GM18520 (cell line): ENCODE measurements around the gene GPLD1.
A peak's percentile ranks its signal among the peaks of the same experiment; 100 is the strongest.
"Not testable (repeated sequence)": the region's sequence is repeated elsewhere in the genome, so short reads cannot be mapped to it uniquely, and the experiment has no call there.

Experiments used
- ATAC-seq: cut with Tn5 transposase; IDR thresholded peaks from one replicate; pipeline ENCODE4 v1.9.1; 2021; ENCODE audit not compliant: unreplicated experiment

GPLD1 gene

GRCh38 chr6:24415753-24416152 is 73.6 kb downstream of the GPLD1 start:
- ATAC-seq = no peak

DNA sequence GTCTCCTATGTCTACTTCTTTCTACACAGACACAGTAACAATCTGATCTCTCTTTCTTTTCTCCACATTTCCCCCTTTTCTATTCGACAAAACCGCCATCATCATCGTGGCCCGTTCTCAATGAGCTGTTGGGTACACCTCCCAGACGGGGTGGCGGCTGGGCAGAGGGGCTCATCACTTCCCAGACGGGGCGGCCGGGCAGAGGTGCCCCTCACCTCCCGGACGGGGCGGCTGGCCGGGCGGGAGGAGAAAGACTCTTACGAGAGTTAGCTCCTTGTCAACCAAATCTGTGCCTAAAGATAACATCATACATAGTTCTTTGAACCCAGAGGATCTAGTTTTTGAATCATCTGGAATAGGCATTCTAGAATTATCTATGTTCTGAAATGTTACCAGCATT is 74.8 kb downstream of the GPLD1 start:
- ATAC-seq = not testable (repeated sequence)

- ATAC-seq = no peak
These were observed 77.1 kb downstream of the GPLD1 start for GRCh38 chr6:24412294-24412693.

DNA sequence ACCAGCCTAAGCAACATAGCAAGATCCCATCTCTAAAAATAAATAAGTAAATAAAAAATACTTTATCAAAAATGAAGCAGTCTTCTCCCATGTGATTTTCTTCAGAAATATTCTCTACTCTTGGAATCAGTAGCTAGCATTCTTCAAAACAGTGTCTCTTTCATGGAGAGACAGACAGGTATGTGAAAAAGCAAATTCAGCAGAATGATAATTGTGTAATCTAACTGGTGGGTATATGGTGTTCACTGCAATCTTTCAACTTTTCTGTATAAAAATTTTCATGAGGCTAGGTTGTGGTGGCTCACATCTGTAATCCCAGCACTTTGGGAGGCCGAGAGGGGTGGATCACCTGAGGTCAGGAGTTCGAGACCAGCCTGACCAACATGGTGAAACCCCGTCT is 78.8 kb downstream of the GPLD1 start:
- no peak for ATAC-seq

DNA sequence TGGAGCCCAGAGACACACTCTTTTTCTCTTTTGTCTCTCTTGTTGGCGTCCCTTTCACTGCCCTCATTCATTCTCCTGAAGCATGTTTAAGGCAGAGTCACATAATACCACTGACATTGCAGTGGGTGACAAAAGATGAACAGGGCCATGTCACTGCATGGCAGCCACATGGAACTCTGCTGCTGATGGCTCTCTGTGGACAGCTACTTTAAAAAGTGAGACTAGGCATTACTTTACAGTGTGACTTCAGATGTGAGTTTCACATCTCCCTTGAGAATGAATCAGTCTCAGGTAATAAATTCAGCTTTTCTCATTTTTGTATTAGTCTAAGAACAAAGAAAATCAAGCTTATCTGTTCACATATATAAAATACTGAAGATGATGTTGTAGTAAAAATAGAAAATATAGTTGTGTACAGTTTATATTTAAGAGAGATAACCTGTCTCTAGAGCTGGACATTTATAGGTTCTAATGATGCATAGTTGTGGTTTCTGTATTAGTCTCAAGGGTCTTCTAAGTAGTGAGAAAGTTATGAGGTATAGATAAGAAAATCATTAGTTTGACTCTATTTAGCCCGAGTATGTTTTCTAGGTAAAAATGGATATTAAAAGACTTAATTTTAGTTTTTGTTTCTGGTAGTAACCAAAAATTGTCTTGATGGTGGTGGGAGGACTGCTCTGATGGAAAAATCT is 80.5 kb downstream of the GPLD1 start:
- ATAC-seq = peak; percentile 74

GRCh38 chr6:24405262-24405661 is 84.1 kb downstream of the GPLD1 start:
- ATAC-seq = no peak

- no peak for ATAC-seq
These were observed 85.9 kb downstream of the GPLD1 start for GRCh38 chr6:24403501-24403824.

DNA sequence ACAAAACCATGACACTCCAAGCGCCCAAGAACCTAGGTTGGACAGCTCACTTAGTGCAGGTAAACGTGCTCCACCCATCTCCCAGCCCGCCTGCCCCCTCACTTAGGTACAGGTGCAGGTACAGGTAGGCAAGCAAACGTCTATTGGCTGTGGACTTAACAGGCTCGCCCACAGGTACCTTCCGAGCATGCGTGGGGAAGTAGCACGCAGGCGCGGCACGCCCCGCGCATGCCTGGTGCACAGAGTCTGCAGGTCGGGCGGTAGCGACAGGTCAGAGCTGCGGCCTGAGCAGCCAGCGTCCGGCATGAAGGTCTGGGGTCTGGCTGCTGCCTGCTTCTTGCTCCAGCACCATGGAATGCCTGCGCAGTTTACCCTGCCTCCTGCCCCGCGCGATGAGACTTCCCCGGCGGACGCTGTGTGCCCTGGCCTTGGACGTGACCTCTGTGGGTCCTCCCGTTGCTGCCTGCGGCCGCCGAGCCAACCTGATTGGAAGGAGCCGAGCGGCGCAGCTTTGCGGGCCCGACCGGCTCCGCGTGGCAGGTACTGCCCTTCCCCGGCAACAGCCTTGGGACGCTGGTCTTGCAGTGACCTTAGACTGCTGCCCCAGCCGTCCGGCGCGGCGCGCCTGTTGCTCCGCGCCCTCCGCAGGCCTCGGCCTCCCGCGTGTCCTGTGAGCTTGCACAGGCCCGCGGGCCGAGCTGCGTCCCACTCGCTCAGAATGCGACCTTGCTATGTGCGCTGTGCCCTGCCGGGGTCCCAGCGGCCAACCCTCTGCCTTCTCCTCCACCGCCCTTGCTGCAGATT is 86.5 kb downstream of the GPLD1 start, which contains the start of gene MRS2:
TSS of gene MRS2 (plus strand) at position 240 of the 804 bp plus-strand sequence. CDS start at position 351, 111 bp downstream.
- peak; percentile 89 for ATAC-seq

GRCh38 chr6:24401458-24401857 is 87.9 kb downstream of the GPLD1 start:
- ATAC-seq = no peak

GRCh38 chr6:24400045-24401039 is 89.0 kb downstream of the GPLD1 start:
- not testable (repeated sequence) for ATAC-seq

DNA sequence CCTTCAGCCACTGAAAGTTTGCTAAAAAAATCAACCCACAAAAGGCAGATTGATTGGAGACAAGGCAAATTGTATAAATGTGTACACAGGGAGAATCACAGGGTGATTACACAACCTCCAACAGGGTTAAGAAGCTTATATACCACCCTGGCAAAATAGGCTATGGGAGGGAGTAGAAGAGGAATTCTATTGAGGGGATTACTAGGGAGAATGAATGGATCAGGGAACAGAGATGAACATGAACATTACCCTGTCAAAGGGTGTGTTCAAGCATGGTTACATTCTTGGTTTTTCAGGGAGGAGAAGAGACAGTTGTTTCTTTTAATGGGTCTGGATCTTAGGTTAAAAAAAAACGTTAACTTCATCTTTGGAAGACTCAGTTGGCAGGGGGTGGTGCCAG is 91.7 kb downstream of the GPLD1 start:
- no peak for ATAC-seq

DNA sequence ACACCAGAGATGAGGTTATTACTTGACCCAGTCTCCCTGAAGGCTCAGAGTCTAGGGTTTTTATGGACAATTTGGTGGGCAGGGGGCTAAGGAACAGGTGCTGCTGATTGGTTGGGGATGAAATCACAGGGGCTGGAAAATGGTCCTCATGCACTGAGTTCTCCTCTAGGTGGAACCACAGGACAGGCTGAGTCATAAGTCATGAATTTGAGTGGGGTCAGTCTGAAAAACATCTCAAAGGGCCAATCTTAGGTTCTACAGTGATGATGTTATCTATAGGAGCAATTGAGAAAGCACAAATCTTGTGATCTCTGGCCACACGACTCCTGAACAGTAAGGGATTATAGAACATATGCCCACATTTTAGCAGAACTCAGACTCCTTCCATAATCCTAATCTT is 92.6 kb downstream of the GPLD1 start:
- ATAC-seq = no peak

- ATAC-seq = no peak
These were observed 94.5 kb downstream of the GPLD1 start for GRCh38 chr6:24394780-24395437.

- ATAC-seq = no peak
These were observed 95.2 kb downstream of the GPLD1 start for GRCh38 chr6:24394061-24394779.

DNA sequence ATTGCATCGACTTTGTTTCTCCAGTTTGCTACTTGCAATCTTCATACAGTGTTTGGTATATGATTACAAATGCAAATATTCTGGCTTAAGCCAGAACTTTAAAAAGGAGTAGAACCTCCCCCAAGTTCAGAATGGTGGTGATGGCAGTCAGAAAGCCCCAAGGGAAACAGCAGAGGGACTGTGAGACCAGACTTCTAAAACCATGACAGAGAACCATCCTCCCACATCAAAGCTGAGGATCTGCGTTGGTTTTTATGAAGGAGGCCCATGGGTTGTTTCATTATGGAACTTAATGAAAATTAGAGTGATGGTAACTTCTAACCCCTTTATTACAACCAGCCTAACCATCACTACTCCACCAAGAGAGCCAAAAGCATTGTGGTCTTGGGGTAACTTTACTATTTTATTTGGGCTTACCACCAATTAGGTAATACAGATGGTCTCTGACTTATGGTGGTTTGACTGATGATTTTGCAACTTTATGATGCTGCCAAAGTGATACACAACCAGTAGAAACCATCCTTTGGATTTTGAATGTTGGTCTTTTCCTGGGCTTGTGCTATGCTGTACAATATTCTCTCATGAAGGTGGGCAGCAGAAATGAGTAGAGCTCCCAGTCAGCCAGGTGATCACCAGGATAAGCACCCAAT is 97.5 kb downstream of the GPLD1 start:
- peak; percentile 82 for ATAC-seq

- no peak for ATAC-seq
These were observed 98.2 kb downstream of the GPLD1 start for GRCh38 chr6:24391208-24391607.

DNA sequence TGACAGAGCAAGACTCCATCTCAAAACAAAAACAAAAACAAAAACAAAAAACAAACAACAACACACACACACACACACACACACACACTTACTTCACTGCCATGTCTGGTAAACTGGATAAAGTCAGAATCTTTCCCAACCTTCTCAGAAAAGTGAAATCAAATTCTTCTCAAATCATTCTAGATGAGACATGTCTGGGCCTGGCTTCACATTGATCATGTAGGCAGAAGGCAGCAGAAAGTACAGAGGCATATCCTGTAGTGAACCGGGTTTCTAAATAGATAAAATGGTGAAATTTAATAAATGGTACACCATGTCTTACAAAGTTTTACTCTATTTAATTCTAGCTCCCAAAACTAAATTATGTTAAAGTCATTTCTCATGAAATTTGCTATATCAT is 101.6 kb downstream of the GPLD1 start:
- ATAC-seq = no peak

DNA sequence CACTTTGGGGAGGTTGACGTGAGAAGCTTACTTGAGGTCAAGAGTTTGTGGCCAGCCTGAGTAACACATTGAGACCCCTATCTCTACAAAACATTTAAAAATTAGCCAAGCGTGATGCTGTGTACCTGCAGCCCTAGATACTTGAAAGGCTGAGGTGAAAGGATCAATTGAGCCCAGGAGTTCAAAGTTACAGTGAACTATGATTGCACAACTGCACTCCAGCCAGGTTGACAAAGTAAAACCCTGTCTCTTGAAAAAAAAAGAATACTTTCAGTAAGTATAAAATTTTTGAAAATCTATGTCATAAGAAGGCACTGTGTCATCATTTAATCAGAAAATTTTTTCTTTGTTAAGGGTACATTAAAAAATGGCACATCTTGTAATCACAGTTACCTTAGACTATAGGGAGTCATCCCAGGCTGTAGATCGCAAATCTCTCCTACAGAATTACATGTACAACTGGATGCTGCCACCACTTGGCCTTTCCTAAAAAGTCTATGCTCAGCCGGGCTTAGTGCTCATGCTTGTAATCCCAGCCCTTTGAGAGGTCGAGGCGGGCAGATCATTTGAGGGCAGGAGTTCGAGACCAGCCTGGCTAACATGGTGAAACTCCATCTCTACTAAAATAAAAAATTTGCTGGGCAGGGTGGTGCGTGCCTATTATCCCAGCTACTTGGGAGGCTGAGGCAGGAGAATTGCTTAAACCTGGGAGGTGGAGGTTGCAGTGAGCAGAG is 103.7 kb downstream of the GPLD1 start:
- ATAC-seq = no peak
